HEK293 (cell line): ENCODE measurements around the gene EID3.

ENCODE experiments used
- BCL11B ChIP-seq: fragments of 450-650 bp; formaldehyde crosslinking; IDR thresholded peaks from 2 replicates; pipeline ENCODE4 v1.5.1; 2016; ENCODE audit warnings: low read depth, missing biosample characterization, missing genetic modification characterization
- CTCF ChIP-seq: fragments of 450-650 bp; formaldehyde crosslinking; IDR thresholded peaks from 2 replicates; pipeline ENCODE4 v1.5.1; 2016; ENCODE audit warnings: missing biosample characterization, missing genetic modification characterization
- ZBTB8A ChIP-seq: fragments of 450-650 bp; formaldehyde crosslinking; IDR thresholded peaks from 2 replicates; pipeline ENCODE4 v1.5.1; 2016; ENCODE audit warnings: missing biosample characterization, missing genetic modification characterization
- ZIC2 ChIP-seq: fragments of 450-650 bp; formaldehyde crosslinking; IDR thresholded peaks from 2 replicates; pipeline ENCODE4 v1.5.1; 2016; ENCODE audit warnings: missing biosample characterization, missing genetic modification characterization
- ZNF174 ChIP-seq: fragments of 450-650 bp; formaldehyde crosslinking; IDR thresholded peaks from 2 replicates; pipeline ENCODE4 v1.5.0; 2017; ENCODE audit warnings: missing biosample characterization, mild to moderate bottlenecking, missing genetic modification characterization

GRCh38 chr12:104286516-104287482 is 16.7 kb upstream of the EID3 start:
- TF ChIP-seq BCL11B (tag by site-specific recombination) (no peak), ZIC2 (tag by site-specific recombination) (no peak), CTCF (tag by site-specific recombination) (peak; percentile 20; the same call in 1 of the 2 replicates), ZNF174 (tag by site-specific recombination) (no peak), ZBTB8A (tag by site-specific recombination) (peak; percentile 78)
